Skin epidermis (tissue), 12 donors: ENCODE data around the gene SNTB2.
A peak's percentile ranks its signal among the peaks of the same experiment; 100 is the strongest.

Experiments used
- H3K27ac ChIP-seq, 21 experiments: fragments of 200-600 bp; sonication (generic) in 11 of 21; one replicate each; pipeline ENCODE4 v1.5.0; 2020; ENCODE audit warnings: mild to moderate bottlenecking in 3 of 21, inconsistent platforms in 2 of 21, moderate library complexity in 2 of 21
- H3K4me3 ChIP-seq, 7 experiments: fragments of 200-600 bp; sonication (generic) in 2 of 7; one replicate each; pipeline ENCODE4 v1.5.0; 2020; ENCODE audit warnings: inconsistent platforms in 2 of 7, mild to moderate bottlenecking in 2 of 7, moderate library complexity in 1 of 7

The SNTB2 gene

GRCh38 chr16:69326172-69326873 lies 139.4 kb downstream of the SNTB2 start:
- H3K4me3 ChIP-seq: no peak overlapping the region
- no peak overlapping the region for H3K27ac ChIP-seq

GRCh38 chr16:69327585-69328310 lies 140.8 kb downstream of the SNTB2 start:
- no peak overlapping the region for H3K4me3 ChIP-seq
- peak overlapping the region in 2 of 21 experiments; percentile 30 to 91 for H3K27ac ChIP-seq

- Histone ChIP-seq H3K4me3 (peak overlapping the region in 4 of 7 experiments; percentile 93 to 100 (median 98)), H3K27ac (peak overlapping the region in 6 of 21 experiments; percentile 27 to 95 (median 59))
These were observed 141.9 kb downstream of the SNTB2 start for GRCh38 chr16:69328854-69329316.

GRCh38 chr16:69329369-69330285 lies 142.7 kb downstream of the SNTB2 start:
- peak overlapping the region; percentile 75 to 100 (median 93) for H3K4me3 ChIP-seq
- H3K27ac ChIP-seq: peak overlapping the region in 20 of 21 experiments; percentile 48 to 97 (median 91)

- H3K4me3 ChIP-seq: peak within 1 kb of the TSS; percentile 75 to 100 (median 93)
- peak within 1 kb of the TSS; percentile 56 to 97 (median 91) for H3K27ac ChIP-seq
These were observed 143.5 kb downstream of the SNTB2 start, which contains the start of gene PDF for GRCh38 chr16:69330286-69331109. TSS of gene PDF (minus strand) at chr16:69330588. CDS start at chr16:69330570, 18 bp downstream.

GRCh38 chr16:69334696-69335095 lies 147.7 kb downstream of the SNTB2 start:
- no peak overlapping the region for H3K4me3 ChIP-seq
- H3K27ac ChIP-seq: no peak overlapping the region

GRCh38 chr16:69338557-69339288 lies 151.8 kb downstream of the SNTB2 start:
- peak overlapping the region; percentile 58 to 96 (median 85) for H3K4me3 ChIP-seq
- H3K27ac ChIP-seq: peak overlapping the region; percentile 71 to 97 (median 88)

- Histone ChIP-seq H3K27ac (peak within 1 kb of the TSS; percentile 71 to 97 (median 89)), H3K4me3 (peak within 1 kb of the TSS; percentile 58 to 96 (median 85))
These were observed 152.5 kb downstream of the SNTB2 start, which contains the start of the genes COG8 and NIP7 for GRCh38 chr16:69339289-69340094. TSS of gene COG8 (minus strand) at chr16:69339564. CDS start at chr16:69339552, 12 bp downstream. TSS of gene NIP7 (plus strand) at chr16:69339772. CDS start at chr16:69339830, 58 bp downstream.

- H3K4me3 ChIP-seq: peak overlapping the region; percentile 58 to 96 (median 85)
- peak overlapping the region; percentile 55 to 97 (median 89) for H3K27ac ChIP-seq
These were observed 153.2 kb downstream of the SNTB2 start for GRCh38 chr16:69340095-69340644.

GRCh38 chr16:69344171-69344570 lies 157.2 kb downstream of the SNTB2 start:
- H3K27ac ChIP-seq: no peak overlapping the region
- no peak overlapping the region for H3K4me3 ChIP-seq

- H3K4me3 ChIP-seq: no peak overlapping the region
- peak overlapping the region in 1 of 21 experiments; percentile 0 for H3K27ac ChIP-seq
These were observed 159.0 kb downstream of the SNTB2 start for GRCh38 chr16:69345923-69346322.

GRCh38 chr16:69346683-69347082 lies 159.7 kb downstream of the SNTB2 start:
- Histone ChIP-seq H3K4me3 (no peak overlapping the region), H3K27ac (peak overlapping the region in 1 of 21 experiments; percentile 0)

- no peak overlapping the region for H3K27ac ChIP-seq
- H3K4me3 ChIP-seq: no peak overlapping the region
These were observed 161.3 kb downstream of the SNTB2 start for GRCh38 chr16:69348222-69348621.

GRCh38 chr16:69349536-69349935 lies 162.6 kb downstream of the SNTB2 start:
- no peak overlapping the region for H3K4me3 ChIP-seq
- H3K27ac ChIP-seq: no peak overlapping the region

- no peak overlapping the region for H3K4me3 ChIP-seq
- H3K27ac ChIP-seq: no peak overlapping the region
These were observed 163.7 kb downstream of the SNTB2 start for GRCh38 chr16:69350536-69351133.

GRCh38 chr16:69351309-69352027 lies 164.5 kb downstream of the SNTB2 start, which contains the start of gene TMED6:
TSS of gene TMED6 (minus strand) at chr16:69351786. CDS start at chr16:69351753, 33 bp downstream.
- Histone ChIP-seq H3K27ac (no peak within 1 kb of the TSS), H3K4me3 (no peak within 1 kb of the TSS)
